SU-DHL-6 (cell line): ENCODE measurements around the gene CCRL2.
"Not testable (repeated sequence)": the region's sequence is repeated elsewhere in the genome, so short reads cannot be mapped to it uniquely, and the experiment has no call there.

ENCODE experiments used
- EZH2phosphoT487 ChIP-seq: fragments of 200-600 bp; sonication (generic), shearing (Covaris generic); conservative IDR thresholded peaks from 2 replicates; pipeline ENCODE4 v1.6.1; 2018; ENCODE audit warnings: mild to moderate bottlenecking, antibody characterized with exemption, low read length, moderate library complexity, mixed read lengths
- TF ChIP-seq, protein P1 (sequence below): fragments of 200-600 bp; sonication (generic); IDR thresholded peaks from one replicate; pipeline ENCODE4 v1.5.1; 2017; ENCODE audit warnings: antibody characterized with exemption, mild to moderate bottlenecking, low read length, moderate library complexity; ENCODE audit not compliant: insufficient read depth, poor library complexity, severe bottlenecking

DNA sequence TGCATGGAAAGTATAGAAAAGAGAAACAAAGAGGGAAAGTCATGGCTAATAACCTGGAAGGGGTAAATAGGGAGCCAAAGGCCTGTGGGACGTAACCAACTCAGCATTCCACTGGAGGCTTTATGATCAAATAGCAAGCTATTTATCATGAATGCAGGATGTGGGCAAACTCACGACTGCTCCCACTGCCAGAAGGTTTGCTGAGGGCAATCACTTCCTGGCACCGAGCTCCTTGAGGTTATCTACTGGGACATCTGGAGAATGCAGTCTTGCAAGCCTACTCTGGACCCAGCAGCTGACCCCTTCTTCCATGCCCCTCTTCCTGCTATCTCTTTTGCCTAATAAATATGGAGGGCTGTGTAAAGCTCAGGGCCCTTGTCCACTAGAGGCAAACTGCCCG is 19.4 kb downstream of the CCRL2 start:
- TF ChIP-seq, protein P1, sequence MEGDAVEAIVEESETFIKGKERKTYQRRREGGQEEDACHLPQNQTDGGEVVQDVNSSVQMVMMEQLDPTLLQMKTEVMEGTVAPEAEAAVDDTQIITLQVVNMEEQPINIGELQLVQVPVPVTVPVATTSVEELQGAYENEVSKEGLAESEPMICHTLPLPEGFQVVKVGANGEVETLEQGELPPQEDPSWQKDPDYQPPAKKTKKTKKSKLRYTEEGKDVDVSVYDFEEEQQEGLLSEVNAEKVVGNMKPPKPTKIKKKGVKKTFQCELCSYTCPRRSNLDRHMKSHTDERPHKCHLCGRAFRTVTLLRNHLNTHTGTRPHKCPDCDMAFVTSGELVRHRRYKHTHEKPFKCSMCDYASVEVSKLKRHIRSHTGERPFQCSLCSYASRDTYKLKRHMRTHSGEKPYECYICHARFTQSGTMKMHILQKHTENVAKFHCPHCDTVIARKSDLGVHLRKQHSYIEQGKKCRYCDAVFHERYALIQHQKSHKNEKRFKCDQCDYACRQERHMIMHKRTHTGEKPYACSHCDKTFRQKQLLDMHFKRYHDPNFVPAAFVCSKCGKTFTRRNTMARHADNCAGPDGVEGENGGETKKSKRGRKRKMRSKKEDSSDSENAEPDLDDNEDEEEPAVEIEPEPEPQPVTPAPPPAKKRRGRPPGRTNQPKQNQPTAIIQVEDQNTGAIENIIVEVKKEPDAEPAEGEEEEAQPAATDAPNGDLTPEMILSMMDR, result not testable (repeated sequence)
- TF ChIP-seq EZH2phosphoT487, result not testable (repeated sequence)
